Lower leg skin (tissue), 3 donors: ENCODE data around the gene PPFIBP2.

Source experiments
- CTCF ChIP-seq, 3 donors: fragments of 450-650 bp; IDR thresholded peaks; one replicate each; pipeline ENCODE4 v1.5.1; 2016; ENCODE audit warnings: antibody characterized with exemption in 3 of 3, mild to moderate bottlenecking in 3 of 3, moderate library complexity in 2 of 3
- POLR2A ChIP-seq, 2 donors: fragments of 450-650 bp; IDR thresholded peaks; one replicate each; pipeline ENCODE4 v1.6.1; 2016 to 2017; ENCODE audit warnings: antibody characterized with exemption in 2 of 2, mild to moderate bottlenecking in 1 of 2, moderate library complexity in 1 of 2

GRCh38 chr11:7543302-7543701, 29.5 kb downstream of the PPFIBP2 start:
- no peak for TF ChIP-seq CTCF (IDR thresholded peaks at IDR 0.05)
- no peak for TF ChIP-seq POLR2A (IDR thresholded peaks at IDR 0.05)
